ENCODE measurements around the gene PSMB11.

The PSMB11 gene

GRCh38 chr14:23043145-23043544 lies 1.1 kb downstream of the PSMB11 start:
- DNase-seq (ENCODE audit: low read depth in 2 of 2) = no peak

- no peak for DNase-seq (ENCODE audit: low read depth in 2 of 2)
Observed at GRCh38 chr14:23043754-23044153, 1.7 kb downstream of the PSMB11 start.

- no peak for DNase-seq (ENCODE audit: low read depth in 2 of 2)
Observed at GRCh38 chr14:23044840-23045239, 2.8 kb downstream of the PSMB11 start.

DNA sequence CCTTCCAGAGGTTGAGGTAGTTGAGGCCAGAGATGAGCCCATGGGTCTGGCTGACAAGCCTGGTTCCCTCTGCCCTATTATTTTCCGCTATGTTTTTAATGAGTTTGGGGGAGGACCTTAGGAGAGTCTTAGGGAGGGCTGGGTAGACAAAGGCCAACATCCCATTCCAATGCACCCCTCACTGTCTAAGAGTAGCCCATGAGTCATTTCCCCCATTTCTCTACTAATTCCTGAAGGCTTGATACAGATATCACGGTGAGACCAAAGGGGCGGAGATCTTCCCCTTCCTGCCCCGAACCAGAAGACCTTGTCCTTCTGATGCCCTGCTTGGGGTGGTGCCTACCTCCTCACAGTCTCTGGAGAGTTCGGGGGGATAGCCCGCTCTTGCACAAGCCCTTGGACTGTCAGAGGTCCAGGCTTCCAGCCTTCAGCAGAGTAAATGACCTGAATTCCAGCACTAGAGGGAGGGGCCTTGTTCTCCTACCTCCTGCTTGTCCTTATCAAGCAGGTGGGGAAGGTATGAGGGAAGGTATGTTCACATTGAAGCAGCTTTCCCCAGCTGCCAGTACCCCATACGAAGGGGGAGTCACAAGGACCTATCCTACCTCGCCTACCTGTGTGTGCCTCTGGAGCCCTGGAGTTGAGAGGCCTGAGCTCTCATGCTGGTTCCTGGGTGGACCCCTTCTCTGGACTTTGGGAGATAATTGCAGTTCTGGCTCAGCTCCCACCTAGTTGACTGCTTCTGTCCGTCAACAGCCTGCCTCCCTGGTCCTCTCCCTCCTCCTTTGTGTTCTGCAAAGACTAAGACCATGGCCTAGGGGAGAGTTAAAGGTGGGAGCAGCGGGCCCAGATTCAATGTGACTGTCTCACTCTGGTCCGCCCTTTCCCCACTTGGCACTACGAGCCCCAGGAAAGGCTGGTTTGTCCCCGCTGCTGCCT lies 3.7 kb downstream of the PSMB11 start:
- DNase-seq (ENCODE audit: low read depth in 2 of 2) = no peak

GRCh38 chr14:23047034-23047634 lies 5.1 kb downstream of the PSMB11 start:
- no peak for DNase-seq (ENCODE audit: low read depth in 2 of 2)

GRCh38 chr14:23047751-23048693 lies 6.0 kb downstream of the PSMB11 start:
- no peak for DNase-seq (ENCODE audit: low read depth in 2 of 2)

DNA sequence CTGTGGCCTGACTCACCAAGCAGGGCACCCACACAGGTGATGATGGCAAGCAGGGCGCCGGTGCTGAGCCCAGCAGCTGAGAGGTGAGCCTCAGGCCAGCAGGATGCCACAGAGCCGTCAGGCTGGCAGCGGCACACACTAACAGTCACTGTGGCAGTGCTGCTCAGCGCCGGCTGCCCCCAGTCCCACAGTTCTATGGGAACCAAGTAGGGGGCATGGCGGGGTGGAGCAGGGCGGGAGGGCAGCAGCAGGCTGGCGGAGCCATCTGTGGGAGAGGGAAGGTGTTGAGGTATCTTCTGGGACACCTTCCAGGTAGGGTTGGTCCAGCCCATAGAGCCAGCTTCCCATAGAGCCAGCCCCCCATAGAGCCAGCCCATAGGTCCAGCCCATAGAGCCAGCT lies 7.0 kb downstream of the PSMB11 start:
- DNase-seq (ENCODE audit: low read depth in 2 of 2) = no peak

- DNase-seq (ENCODE audit: low read depth in 2 of 2) = no peak
Observed at GRCh38 chr14:23051141-23052057, 9.4 kb downstream of the PSMB11 start.

DNA sequence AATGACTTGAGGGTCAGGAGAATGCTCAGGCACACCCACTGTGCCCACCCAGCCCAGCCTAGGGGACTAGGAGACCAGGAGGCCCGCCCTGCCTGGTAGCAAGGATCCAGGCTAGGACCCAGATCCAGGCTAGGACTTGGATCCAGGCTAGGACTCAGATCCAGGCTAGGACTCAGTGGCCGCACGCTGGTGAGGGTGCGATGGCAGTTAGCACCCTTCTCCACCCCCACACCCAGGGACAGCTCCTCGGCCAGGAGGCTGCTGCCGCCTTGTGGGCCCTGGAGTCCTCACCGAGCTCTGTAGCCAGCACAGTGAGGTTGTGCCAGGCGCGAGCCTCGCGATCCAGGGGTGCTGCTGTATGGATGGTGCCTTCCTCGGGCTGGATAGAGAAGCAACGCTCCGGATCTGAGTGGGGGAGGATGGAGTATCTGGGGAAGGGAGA lies 10.2 kb downstream of the PSMB11 start:
- no peak for DNase-seq (ENCODE audit: low read depth in 2 of 2)

DNA sequence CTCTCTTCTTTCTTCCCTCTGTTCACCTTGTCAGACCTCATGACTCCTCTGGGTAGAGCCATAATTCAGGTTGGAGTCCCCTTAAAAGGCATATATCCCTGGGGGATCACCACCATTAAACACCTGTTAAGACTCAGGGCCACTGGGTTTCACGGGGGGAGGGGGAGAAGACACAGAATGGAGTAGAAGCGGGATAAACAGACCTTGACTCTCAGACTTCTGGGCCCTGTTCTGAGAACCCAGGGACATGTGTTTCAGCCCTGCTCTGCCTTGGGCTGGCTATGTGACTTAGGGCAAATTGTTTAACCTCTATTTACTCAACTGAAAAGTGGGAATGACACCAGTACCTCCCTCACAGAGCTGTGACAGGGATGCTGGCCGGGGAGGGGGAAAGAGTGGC lies 10.7 kb downstream of the PSMB11 start:
- no peak for DNase-seq (ENCODE audit: low read depth in 2 of 2)

GRCh38 chr14:23053426-23053825 lies 11.4 kb downstream of the PSMB11 start:
- DNase-seq (ENCODE audit: low read depth in 2 of 2) = no peak

DNA sequence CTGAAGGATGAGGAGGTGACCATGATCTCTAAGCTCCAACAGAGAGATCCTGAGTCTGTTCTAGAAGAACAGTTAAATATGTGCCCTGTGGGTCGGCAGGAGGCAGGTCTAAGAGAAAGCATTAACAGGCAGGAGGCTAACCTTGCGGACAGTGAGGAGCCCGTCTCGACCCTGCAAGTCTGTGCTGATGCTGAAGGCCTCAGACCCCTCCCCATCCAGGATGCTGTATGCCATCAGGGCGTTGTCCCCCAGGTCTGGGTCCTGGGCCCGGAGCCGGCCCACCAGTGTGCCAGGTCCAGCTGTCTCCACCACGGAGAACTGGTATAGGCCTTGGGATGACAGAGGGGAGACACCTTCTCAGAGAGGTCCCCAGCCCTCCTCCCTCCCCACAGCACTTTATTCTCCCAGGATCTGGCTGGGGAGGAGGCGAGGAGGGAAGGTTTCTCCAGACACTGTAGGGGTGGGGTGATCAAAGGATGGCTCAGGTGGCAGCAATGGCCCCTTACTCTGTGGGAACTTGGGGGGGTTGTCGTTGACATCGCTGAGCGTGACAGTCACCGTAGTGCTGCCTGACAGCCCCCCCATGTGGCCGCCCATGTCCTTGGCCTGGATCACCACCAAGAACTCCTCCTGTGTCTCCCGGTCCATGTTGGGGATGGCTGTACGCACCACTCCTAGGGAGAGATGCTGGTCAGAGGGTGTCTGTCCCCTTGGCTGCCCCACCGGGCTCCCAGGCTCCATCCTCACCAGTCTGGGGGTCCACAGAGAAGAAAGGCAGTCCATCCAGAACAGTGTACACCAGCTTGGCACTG lies 12.2 kb downstream of the PSMB11 start:
- DNase-seq (ENCODE audit: low read depth in 2 of 2) = no peak

DNA sequence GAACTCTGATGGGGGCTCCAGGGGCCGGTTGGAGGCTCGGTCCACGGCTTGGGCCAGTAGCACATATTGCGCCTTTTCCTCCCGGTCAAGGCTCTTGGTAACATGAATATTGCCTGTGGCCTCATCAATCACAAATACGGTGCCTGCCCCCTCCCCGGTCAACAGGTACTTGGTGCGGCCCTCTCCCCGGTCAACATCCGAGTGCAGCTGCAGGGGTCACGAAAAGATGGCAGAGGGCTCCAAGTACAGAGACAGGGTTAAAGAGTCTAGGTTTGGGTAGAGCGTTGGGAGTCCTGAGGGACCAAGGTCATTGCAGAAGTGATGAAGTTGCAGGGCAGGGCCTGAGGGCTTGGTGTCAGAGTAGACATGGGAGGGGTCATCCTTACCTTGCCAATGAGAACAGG lies 13.1 kb downstream of the PSMB11 start:
- no peak for DNase-seq (ENCODE audit: low read depth in 2 of 2)

- DNase-seq (ENCODE audit: low read depth in 2 of 2) = no peak
Observed at GRCh38 chr14:23055621-23056144, 13.7 kb downstream of the PSMB11 start.

- DNase-seq (ENCODE audit: low read depth in 2 of 2) = no peak
Observed at GRCh38 chr14:23056145-23056955, 14.3 kb downstream of the PSMB11 start.

- DNase-seq (ENCODE audit: low read depth in 2 of 2) = peak in 1 of 2 experiments; percentile 32
Observed at GRCh38 chr14:23056956-23057756, 15.1 kb downstream of the PSMB11 start, which contains the start of gene CDH24. Gene CDH24 (minus strand): TSS chr14:23057520. CDS start chr14:23055733, 1,787 bp downstream.

DNA sequence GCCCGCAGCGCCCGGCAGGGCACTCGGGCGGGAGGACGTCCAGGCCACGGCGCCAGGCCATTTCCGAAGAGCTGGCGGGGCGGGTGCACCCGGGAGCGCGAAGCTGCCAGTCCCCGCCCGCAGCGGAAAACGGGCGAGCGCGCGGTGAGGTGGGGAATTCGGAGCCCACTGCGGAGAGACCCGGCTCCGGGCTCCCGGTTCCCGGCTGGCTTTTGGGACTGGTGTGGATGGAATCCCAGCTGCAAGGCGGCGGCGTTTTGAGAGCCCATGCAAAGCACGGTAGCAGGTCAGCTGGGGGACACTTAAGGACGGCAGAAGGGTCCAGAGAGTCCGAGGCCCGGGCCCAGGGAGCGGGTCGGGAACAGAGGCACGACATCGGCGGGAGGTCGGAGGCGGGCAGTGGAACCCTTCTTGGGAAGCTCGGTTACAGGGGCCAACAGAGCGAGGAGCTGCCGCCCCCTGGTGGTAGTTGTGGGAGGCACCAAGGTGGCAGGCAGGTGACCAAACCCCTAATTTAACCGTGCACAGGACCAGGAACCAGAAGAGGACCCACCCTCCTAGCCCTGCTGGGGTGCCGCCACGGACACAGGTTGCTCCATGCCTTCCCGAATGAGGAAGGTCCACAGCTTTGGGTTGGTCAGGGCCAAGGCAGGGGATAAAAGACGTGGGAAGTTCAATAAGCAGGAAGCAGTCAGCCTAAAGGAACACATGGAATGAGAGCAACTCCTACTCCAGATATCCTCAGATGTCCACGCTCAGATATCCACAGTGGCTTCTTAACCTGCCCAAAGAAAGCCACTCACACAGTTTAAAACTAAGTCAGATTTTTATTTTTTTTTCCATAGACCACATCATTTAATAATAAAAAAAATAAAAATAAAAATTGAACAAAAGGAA lies 16.0 kb downstream of the PSMB11 start:
- DNase-seq (ENCODE audit: low read depth in 2 of 2) = peak; percentile 28 to 44
